HG02798 (cell line): ENCODE results near the gene F13A1.

Source experiments
- ATAC-seq: cut with Tn5 transposase; IDR thresholded peaks from one replicate; pipeline ENCODE4 v1.9.1; 2021; ENCODE audit warnings: mild to moderate bottlenecking; ENCODE audit not compliant: unreplicated experiment, poor library complexity

The F13A1 gene

DNA sequence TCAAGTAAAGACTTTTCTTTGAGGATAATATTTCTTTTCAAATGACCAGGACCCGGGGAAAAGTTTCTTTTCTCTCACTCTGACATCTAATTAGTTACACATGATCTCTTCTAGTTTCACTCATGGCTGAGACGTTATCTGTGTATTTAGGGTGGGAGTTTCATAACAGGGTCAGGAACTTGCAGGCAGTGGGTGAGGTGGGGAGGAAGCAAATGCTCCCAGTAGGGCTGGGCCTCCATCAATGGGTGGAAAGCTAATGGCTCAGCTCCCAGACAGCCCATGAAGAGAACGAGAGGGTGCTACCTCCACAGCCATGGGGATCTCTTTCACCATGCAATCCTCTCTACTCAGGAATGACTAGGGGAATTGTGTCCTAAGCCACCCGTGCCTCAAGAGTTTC, 119.3 kb downstream of the F13A1 start:
- no peak for ATAC-seq

GRCh38 chr6:6199678-6200077, 120.8 kb downstream of the F13A1 start:
- no peak for ATAC-seq

- ATAC-seq, result no peak
Observed at GRCh38 chr6:6196762-6197161, 123.7 kb downstream of the F13A1 start.

- no peak for ATAC-seq
Observed at GRCh38 chr6:6195080-6195479, 125.4 kb downstream of the F13A1 start.

GRCh38 chr6:6193221-6193745, 127.2 kb downstream of the F13A1 start:
- ATAC-seq, result no peak

DNA sequence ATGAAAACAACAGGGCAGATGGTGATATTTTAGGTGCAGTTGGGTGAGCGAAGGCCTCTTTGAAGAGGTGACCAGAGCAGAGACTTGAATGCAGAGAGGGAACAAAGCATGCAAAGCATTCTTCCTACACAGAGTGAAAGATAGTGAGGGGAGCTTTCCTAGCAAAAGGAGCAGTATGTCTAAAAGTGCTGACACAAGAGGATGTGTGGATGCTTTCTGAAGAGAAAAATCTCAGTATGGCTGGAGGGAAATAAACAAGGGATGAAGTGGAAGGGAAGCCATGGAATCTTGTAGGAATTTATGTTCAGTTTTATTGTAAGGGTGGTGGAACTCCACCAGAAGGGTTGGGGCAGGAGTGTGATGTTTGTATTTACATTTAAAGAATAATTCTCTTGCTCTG, 128.6 kb downstream of the F13A1 start:
- ATAC-seq, result no peak

GRCh38 chr6:6191476-6191875, 129.0 kb downstream of the F13A1 start:
- no peak for ATAC-seq

DNA sequence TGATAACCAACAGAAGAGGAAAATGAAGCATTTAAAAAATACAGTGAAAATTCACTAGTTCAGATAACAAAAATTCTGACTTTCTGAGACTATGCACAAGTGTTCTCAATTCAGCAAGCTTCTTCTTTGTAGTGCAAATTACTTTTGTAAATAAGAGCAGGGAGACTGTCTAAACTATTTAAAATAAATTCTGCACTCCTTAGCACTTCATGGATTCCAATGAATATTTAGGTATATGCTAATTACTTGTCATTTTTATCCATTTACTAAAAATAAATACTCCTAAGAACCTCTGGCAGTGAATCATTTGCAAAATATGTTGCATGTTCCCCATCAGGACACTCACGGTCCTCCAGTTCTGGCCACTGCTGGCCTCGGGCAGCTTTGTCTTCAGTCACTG, 139.8 kb downstream of the F13A1 start:
- no peak for ATAC-seq

GRCh38 chr6:6179858-6180623, 140.4 kb downstream of the F13A1 start:
- ATAC-seq, result no peak

GRCh38 chr6:6178795-6179194, 141.7 kb downstream of the F13A1 start:
- ATAC-seq, result no peak

DNA sequence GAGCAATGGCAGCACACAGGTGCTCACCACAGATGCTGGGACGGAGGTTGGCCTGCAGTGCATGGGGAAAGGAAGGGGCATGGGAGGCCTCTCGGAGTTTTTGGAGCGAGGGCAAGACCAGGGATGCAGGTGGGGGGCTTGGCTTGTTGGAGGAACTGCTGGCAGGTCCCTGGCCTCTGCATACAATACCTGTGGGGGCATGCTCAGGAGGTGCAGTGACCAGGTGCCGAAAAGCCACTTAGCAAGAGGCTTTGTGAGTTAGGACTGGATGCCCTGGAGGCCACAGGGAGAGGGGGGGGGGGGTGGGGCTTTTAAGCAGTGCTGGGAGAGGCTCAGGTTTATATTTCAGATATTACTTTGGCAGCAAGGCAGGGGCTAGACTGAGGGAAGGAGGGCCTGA, 142.7 kb downstream of the F13A1 start:
- no peak for ATAC-seq

DNA sequence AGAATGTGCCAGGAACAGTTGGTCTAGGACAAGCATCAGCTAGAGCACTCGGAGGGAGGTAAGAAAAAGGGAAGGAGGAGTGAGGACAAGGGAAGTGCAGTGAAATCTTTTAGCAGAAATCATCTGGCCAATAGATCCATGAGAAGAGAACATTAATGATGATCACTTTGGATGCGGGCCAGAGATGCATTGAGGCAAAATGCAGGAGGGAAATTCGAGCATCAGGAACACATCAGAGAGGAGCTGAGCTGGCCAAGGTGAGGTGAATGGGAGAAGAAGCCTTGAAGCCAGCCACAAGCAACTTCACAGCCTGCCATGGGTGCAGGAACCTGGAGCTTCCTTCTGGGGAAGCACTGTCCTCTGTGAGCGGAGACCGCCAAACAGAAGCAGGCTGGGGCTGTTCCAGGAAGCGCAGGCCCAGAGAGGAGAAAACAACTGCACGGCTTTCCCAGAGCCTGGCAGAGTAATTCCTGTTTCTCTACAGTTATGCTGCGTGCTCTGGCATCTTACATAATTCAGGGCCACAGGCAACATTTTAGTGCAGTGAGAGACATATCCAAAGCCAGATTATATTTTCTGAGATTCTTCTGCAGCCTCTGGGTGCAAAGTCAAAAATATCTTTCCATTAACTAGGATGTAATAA, 143.8 kb downstream of the F13A1 start:
- no peak for ATAC-seq

GRCh38 chr6:6176127-6176526, 144.3 kb downstream of the F13A1 start:
- no peak for ATAC-seq

DNA sequence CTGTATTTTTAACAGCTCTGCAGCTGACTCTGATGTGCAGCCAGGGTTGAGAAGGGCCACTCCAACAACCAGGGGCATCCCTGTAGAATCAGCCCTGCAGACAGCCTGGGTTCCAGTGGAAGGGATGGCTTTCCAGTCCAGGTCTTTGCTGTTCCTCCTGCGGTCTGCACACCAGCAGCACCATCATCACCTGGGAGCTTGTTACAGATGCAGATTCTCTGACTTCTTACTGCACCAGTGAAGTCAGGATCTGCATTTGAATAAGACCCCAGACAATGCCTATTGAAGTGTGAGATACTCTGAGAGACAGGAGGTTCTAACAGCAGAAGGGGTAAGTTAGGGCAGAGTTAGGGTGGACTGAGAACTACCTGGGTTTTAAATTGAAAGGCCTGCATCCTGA, 151.3 kb downstream of the F13A1 start:
- no peak for ATAC-seq

DNA sequence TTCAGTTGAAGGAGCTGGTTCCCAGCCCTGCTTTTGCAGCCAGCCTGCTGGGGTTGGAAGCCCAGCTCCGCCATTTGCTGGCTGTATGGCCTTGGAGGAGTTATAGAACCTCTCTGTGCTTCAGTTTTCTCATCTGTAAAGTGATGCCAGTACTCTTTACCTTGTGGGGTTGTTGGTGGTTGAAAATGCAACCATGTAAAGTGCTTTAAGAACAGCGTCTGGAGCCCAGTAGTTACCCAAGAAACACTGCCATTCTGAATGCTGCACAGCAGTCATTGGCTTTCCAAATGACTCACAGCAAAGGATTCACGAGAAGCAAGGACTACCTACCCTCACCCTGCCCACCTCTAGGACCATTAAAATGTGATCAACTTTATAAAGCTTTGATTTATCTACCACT, 154.4 kb downstream of the F13A1 start:
- no peak for ATAC-seq

DNA sequence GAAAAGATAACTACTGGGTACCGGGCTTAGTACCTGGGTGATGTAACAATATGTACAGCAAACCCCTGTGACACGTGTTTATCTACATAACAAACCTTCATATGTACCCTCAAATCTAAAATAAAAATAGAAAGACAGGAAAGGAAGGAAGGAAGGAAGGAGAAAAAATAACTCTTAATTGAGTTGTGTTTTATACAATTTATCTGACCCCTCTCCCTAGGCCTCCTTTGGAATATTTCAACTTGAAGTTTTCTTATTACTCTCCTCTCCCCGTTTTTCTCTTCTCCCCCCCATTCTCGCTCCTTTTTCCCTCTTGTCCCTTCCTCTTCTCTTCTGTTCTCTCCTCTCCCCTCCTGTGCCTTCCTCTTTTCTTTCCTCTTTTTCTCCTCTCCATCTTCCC, 156.1 kb downstream of the F13A1 start:
- ATAC-seq, result no peak

DNA sequence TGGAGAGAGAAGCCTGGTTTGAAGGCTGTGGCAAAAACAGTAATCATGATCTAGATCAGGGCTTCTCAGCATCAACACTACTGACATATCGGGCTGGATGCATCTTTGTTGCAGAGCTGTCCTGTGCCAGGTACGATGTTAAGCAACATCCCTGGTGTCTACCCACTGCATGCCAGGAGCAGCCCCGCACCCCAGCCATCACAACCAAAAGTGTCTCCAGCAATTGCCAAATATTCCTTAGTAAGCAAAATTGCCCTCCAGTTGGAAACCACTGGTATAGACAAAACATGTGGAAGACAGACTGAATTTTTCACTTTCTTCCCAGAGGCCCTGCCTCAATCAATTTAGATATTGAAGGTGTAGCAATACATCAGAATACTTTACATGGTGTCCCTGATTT, 166.1 kb downstream of the F13A1 start:
- ATAC-seq, result no peak

- ATAC-seq, result no peak
Observed at GRCh38 chr6:6152060-6152459, 168.4 kb downstream of the F13A1 start.

GRCh38 chr6:6148192-6148815, 172.2 kb downstream of the F13A1 start:
- ATAC-seq, result no peak

- no peak for ATAC-seq
Observed at GRCh38 chr6:6131492-6132109, 188.9 kb downstream of the F13A1 start.

GRCh38 chr6:6125495-6125894, 195.0 kb downstream of the F13A1 start:
- no peak for ATAC-seq
